ENCODE measurements around the gene STAT6.
A peak's percentile ranks its signal among the peaks of the same experiment; 100 is the strongest.

STAT6 gene

DNA sequence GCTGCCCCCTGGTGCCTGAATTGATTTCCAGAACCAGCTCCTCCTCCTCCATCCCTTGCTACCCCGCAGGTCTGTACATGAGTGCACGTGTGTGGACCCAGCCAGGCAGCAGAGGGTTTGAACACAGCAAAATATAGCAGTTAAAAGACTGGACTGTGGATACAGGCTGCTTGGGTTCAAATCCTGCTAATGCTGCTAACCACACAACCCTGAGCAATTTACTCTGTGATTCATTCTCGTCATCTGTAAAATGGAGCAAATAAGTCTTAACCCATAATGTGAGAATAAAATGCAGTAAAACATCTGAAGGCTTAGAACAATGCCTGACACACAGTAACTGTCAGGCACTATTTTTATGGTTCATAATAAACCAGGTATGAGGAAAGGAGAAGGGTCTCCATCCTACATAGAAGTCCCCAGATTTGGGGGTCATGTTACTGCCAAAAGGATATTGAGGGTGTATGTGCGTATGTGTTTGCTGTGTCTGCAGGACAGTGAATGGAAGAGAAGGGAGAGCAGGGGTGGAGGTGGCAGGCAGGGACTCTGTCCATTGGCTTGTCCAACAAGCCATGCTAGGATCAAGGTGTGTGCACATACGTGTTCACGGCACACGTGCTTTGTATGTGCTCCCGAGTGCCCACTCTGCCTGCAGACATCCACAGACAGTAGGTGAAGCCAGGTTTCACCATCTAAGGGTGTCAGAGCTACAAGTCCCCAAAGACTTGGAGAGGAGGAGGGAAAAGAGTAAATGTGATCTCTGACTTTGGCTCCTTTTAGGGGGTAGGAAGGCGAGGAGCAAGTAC, 1.5 kb upstream of the STAT6 start:
- no peak for DNase-seq (ENCODE audit: low read depth)
- H3K4me3 ChIP-seq (ENCODE audit: low read depth, low read length): peak overlapping the region; percentile 98; the same call in 1 of the 2 replicates
- TF ChIP-seq, protein P1, sequence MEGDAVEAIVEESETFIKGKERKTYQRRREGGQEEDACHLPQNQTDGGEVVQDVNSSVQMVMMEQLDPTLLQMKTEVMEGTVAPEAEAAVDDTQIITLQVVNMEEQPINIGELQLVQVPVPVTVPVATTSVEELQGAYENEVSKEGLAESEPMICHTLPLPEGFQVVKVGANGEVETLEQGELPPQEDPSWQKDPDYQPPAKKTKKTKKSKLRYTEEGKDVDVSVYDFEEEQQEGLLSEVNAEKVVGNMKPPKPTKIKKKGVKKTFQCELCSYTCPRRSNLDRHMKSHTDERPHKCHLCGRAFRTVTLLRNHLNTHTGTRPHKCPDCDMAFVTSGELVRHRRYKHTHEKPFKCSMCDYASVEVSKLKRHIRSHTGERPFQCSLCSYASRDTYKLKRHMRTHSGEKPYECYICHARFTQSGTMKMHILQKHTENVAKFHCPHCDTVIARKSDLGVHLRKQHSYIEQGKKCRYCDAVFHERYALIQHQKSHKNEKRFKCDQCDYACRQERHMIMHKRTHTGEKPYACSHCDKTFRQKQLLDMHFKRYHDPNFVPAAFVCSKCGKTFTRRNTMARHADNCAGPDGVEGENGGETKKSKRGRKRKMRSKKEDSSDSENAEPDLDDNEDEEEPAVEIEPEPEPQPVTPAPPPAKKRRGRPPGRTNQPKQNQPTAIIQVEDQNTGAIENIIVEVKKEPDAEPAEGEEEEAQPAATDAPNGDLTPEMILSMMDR (IDR thresholded peaks at IDR 0.05; ENCODE audit: low read depth, low read length, missing control alignments): peak; percentile 81

DNA sequence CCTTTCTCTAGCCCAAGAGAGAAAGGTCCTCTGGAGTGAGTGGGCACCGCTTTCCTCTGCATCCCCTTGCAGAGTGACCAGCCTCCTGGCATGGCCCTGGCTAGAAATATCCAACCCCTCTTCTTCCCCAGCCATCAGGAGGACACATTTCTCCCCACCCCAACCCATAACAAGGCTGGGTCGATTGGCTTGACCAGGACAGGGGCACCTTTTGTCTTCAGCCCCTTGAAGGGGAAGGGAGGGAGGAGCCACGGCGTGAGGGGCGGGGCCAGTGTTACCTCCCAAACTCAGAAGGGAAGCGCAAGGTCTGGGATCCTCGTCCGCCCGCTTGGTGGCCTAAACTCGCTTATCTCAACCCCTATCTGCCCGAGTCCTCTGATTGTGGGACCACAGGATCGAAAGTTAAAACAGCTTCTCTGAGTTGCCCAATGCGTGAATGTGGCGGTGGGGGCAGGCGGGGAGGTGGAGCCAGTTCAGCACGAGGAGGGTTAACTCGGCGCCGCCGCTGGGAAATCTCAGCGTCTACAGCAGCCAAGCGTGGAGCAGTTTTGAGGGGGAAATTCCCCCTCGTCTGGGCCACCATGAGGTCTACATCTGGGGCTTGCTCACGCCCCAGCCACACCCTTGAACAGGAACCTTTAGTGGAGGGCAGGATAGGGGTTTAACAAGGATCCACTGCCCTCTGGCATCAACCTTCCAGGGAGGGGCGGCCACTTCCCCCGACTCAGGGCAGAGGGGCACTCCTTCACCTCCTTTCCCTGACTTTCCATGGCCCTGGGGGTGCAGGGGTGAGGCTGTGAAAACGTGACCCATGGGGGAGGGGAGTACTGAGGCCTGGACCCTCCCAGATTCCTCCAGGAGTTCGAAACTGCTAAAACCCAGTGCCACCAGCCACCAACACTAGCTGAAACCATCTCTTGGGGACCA, 795 bp downstream of the STAT6 start:
- no peak for DNase-seq (ENCODE audit: low read depth)
- TF ChIP-seq, protein P1 (IDR thresholded peaks at IDR 0.05; ENCODE audit: low read depth, low read length, missing control alignments): peak; percentile 11
- H3K4me3 ChIP-seq (ENCODE audit: low read depth, low read length): peak overlapping the region; percentile 98

DNA sequence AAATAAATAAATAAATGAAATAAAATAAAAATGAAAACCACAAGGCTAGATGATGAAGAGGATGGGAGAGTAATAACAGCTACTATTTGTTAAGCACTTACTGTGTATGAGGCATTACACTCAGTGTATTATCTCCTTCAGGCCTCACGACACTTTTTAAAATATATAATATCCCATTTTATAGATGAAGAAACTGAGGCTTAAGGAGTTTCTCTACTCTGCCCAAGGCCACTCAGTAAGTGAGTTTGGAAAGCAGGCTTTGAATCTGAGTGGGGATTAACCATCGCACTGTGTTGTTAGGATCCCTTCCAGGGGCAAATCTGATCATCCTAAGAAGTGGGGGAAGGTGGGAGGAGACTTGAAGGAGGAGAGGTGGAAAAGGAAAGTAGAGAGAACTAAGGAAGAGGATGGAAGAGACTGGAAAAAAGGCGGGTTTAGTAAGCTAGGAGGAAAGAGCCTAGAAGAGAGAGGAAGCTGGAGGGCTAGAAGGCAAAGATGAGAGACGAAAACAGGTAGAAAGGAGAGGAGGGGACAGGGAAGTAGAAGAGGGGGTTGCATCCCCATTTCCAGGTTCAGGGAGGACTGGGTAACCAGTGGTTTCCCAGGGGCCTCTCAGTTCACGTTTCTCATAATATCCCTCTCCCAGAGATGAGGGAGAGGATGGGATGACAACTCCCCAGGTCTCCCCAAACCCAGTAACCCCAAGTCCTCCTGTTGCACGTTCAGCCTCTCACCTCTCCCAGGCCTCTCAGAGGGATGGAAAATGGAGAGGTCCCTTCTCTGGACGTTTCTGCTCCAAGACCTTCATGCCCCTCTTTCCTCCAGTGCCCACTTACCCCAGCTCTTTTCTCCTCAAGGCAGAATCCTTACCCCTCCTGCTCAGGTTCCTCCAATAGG, 1.7 kb downstream of the STAT6 start:
- TF ChIP-seq, protein P1 (IDR thresholded peaks at IDR 0.05; ENCODE audit: low read depth, low read length, missing control alignments): no peak
- H3K4me3 ChIP-seq (ENCODE audit: low read depth, low read length): peak overlapping the region; percentile 98
- DNase-seq (ENCODE audit: low read depth): no peak

DNA sequence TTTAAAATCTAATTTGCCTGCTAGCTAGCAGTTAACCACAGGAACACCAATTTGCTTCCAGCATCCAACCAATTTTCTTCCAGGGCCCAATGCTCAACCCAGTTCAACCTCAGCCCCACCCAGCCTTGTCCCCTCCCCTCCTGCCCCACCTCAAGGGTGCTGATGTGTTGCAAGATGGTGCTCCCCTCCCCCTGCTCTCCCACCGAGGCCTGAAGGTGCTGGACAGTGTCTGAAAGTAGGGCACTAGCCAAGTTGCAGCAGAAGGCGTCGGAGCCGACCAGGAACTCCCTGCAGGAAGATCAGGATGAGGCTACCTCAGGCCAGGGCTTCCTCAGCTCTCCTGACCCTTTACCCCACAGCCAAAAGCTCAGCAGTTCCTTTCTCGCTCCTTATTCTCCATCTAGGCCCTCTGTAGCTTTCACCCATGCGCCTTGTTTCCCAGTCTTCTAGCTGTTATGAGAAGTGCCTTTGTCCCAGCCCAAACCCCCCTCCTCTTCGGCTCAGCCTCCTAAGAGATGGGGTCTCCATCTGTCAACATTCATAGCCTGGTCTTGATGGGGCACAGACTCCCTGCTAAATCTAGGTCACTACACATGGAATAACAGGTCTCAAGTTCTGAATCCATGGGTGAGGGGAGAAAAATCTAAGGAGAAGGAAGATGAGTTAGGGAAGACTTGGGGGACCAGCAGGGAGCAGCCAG, 3.6 kb downstream of the STAT6 start:
- H3K4me3 ChIP-seq (ENCODE audit: low read depth, low read length): no peak overlapping the region
- TF ChIP-seq, protein P1 (IDR thresholded peaks at IDR 0.05; ENCODE audit: low read depth, low read length, missing control alignments): no peak
- no peak for DNase-seq (ENCODE audit: low read depth)

DNA sequence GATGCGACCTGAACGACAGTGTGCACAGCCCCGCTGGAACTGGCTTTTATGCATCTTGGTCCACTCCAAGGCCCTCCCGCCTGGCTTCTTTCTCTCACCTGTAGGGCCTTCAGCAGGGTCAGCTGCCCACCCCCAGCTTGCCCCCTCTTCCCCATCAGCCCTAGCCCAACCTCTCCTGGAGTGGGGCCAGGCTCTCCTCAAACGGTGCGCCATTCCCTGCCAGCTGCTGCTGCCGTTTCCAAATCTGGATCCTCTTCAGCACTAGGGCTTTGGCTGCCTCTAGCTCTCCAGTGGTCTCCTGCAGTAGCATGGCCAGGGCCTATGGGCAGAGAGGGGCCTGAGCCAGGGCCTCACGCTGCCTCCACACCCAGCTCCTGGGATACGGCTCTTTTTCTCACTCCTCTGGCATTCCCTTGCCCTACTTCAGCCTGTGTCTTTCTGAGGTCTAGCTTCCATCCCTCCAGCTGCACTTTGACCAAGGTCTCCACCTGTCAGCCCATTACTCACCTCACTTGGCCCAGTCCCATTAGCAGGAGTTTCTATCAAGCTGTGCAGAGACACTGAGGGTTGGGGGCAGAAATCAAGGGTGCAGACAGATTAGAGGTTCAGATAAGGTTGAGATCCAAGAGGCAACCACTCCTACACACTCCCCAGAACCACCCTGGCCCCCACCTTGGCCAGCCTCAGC, 5.0 kb downstream of the STAT6 start:
- TF ChIP-seq, protein P1 (IDR thresholded peaks at IDR 0.05; ENCODE audit: low read depth, low read length, missing control alignments): no peak
- no peak overlapping the region for H3K4me3 ChIP-seq (ENCODE audit: low read depth, low read length)
- no peak for DNase-seq (ENCODE audit: low read depth)
